ENCODE data around the gene INHBE. TPM values are rescaled to one million over a fixed set of nuclear protein-coding genes. Genes with fewer than 3 reads are reported as not detected.
A peak's percentile ranks its signal among the peaks of the same experiment; 100 is the strongest.
"Not testable (repeated sequence)": the region's sequence is repeated elsewhere in the genome, so short reads cannot be mapped to it uniquely, and the experiment has no call there.

Gene INHBE
- total RNA-seq (not detected), polyA plus RNA-seq (not detected)
- long read RNA-seq, donor 1: 0 reads
- long read RNA-seq, donor 2: 0 reads
- long read RNA-seq, donor 3: 0 reads

DNA sequence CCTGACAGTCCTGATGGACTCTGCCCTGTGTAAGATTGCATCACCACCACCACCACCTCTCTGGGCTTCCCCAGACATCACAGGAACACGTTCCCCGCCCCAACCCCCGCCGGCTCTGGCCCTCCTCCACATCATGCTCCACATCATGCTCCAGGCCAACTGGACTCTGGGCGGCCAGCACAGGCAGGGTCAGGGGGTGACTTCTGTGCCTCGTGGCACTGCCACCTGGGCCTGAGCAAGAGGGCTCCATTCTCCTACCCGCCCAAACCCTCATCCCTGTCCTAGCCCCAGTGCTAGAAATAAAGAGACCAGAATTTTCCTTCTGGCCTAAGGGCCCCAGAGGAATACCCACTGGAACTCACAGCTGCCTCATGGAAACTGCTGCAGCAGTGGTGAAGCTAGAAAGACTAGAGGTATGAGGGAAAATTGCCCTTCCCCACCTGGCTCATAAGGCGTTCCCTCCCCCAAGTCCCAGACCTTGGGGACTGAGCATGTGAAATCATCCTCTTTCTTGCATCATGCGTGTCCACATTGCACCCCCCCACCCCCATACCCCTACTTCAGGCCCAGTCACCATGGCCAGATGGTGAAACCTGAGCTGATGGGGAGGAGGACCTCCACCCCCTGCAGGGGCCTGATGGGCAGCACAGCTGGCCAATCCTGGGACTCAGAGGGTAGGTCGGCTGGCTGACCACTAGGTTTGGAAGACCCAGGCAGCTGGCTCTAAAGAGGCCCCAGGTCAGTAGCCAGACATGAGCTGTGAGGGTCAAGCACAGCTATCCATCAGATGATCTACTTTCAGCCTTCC lies at the start of gene INHBE:
Gene INHBE, plus strand, starts transcription at position 742 of the 808 bp plus-strand sequence. CDS start 230 bp downstream, outside the sequence.
- intact Hi-C loops (cut with DNase I): loop anchor here (5.0 to 10.0 kb wide), 6 partner anchors 142 to 192 kb away; no protein-coding TSS in a partner anchor
- Histone ChIP-seq H3K9me3 (no peaks in the 10 kb centered on the region), H3K27me3 (no peaks in the 10 kb centered on the region), H3K4me1 (ENCODE audit: insufficient read depth) (peaks cover 1% of the 10 kb centered on the region), H3K4me3 (no peak within 1 kb of the TSS), H3K36me3 (no peaks in the 10 kb centered on the region), H3K27ac (no peak within 1 kb of the TSS)
- TF ChIP-seq, protein P1, sequence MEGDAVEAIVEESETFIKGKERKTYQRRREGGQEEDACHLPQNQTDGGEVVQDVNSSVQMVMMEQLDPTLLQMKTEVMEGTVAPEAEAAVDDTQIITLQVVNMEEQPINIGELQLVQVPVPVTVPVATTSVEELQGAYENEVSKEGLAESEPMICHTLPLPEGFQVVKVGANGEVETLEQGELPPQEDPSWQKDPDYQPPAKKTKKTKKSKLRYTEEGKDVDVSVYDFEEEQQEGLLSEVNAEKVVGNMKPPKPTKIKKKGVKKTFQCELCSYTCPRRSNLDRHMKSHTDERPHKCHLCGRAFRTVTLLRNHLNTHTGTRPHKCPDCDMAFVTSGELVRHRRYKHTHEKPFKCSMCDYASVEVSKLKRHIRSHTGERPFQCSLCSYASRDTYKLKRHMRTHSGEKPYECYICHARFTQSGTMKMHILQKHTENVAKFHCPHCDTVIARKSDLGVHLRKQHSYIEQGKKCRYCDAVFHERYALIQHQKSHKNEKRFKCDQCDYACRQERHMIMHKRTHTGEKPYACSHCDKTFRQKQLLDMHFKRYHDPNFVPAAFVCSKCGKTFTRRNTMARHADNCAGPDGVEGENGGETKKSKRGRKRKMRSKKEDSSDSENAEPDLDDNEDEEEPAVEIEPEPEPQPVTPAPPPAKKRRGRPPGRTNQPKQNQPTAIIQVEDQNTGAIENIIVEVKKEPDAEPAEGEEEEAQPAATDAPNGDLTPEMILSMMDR (IDR thresholded peaks at IDR 0.05): no peak
- TF ChIP-seq EP300 (IDR thresholded peaks at IDR 0.05) (no peak), POLR2A (IDR thresholded peaks at IDR 0.05) (no peak)
- DNase-seq: no peak
- 38 to 42% (median 40%) methylated on average over 10 of the region's 10 CpGs for WGBS, 3 donors

GRCh38 chr12:57410534-57410933 lies 44.6 kb upstream of the INHBE start:
- no peak for TF ChIP-seq POLR2A (IDR thresholded peaks at IDR 0.05)
- H3K4me3 ChIP-seq: no peak overlapping the region
- H3K9me3 ChIP-seq: no peaks in the 10 kb centered on the region
- no peaks in the 10 kb centered on the region for H3K27me3 ChIP-seq
- DNase-seq: no peak
- H3K4me1 ChIP-seq (ENCODE audit: insufficient read depth): no peaks in the 10 kb centered on the region
- H3K36me3 ChIP-seq: no peaks in the 10 kb centered on the region
- intact Hi-C loops (cut with DNase I): no loop called here
- WGBS, 3 donors: 96 to 99% (median 96%) methylated on average over 4 of the region's 4 CpGs
- no peak overlapping the region for H3K27ac ChIP-seq

GRCh38 chr12:57414160-57414559 lies 40.9 kb upstream of the INHBE start:
- intact Hi-C loops (cut with DNase I); H3K36me3 ChIP-seq; H3K27ac ChIP-seq; H3K4me1 ChIP-seq (ENCODE audit: insufficient read depth); H3K27me3 ChIP-seq; H3K4me3 ChIP-seq; H3K9me3 ChIP-seq: not testable (repeated sequence)
- DNase-seq: peak in 1 of 5 donors; percentile 6
- 90 to 93% (median 92%) methylated on average over 6 of the region's 6 CpGs for WGBS, 3 donors

DNA sequence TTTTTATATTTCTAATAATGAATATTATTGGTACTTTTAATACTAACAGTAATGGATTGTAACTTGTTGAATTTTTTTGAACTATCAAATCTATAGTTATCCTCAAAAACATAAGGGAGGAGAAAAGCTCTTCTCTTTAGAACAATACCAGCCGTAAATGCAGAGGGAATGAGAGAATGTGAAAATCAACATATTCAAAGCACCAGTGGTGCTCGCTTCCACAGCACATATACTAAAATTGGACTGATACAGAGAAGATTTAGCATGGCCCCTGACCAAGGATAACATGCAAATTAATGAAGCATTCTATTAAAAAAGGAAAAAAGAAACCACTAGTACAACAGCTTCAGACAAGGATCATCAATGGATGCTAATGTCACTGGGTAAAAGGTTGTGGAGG lies 40.0 kb upstream of the INHBE start:
- no peak for DNase-seq
- H3K9me3 ChIP-seq: no peaks in the 10 kb centered on the region
- H3K27ac ChIP-seq: no peak overlapping the region
- intact Hi-C loops (cut with DNase I): no loop called here
- TF ChIP-seq POLR2A (IDR thresholded peaks at IDR 0.05) (no peak), EP300 (IDR thresholded peaks at IDR 0.05) (no peak)
- TF ChIP-seq, protein P1 (IDR thresholded peaks at IDR 0.05): no peak
- no peaks in the 10 kb centered on the region for H3K27me3 ChIP-seq
- no peaks in the 10 kb centered on the region for H3K36me3 ChIP-seq
- WGBS, 3 donors: 60 to 70% (median 63%) methylated on average over 2 of the region's 2 CpGs
- H3K4me3 ChIP-seq: no peak overlapping the region
- no peaks in the 10 kb centered on the region for H3K4me1 ChIP-seq (ENCODE audit: insufficient read depth)

GRCh38 chr12:57416039-57416996 lies 38.8 kb upstream of the INHBE start:
- Histone ChIP-seq H3K27me3 (no peaks in the 10 kb centered on the region), H3K9me3 (no peaks in the 10 kb centered on the region), H3K4me3 (no peak overlapping the region), H3K4me1 (ENCODE audit: insufficient read depth) (no peaks in the 10 kb centered on the region), H3K27ac (no peak overlapping the region), H3K36me3 (no peaks in the 10 kb centered on the region)
- intact Hi-C loops (cut with DNase I): no loop called here
- no peak for DNase-seq
- TF ChIP-seq EP300 (IDR thresholded peaks at IDR 0.05) (no peak), POLR2A (IDR thresholded peaks at IDR 0.05) (no peak)
- TF ChIP-seq, protein P1 (IDR thresholded peaks at IDR 0.05): no peak
- 84 to 90% (median 88%) methylated on average over 8 of the region's 8 CpGs for WGBS, 3 donors

Data from ovary (tissue), 10 donors.